NOMO-1 (cell line): Measurements from ENCODE around the gene SLC9A3.
"Not testable (repeated sequence)": the region's sequence is repeated elsewhere in the genome, so short reads cannot be mapped to it uniquely, and the experiment has no call there.

ENCODE experiments used
- DNase-seq, 2 experiments: peaks; one replicate each; lab custom pipeline; 2025; ENCODE audit not compliant: unreplicated experiment in 2 of 2; lab: John Stamatoyannopoulos, UW

SLC9A3 gene

DNA sequence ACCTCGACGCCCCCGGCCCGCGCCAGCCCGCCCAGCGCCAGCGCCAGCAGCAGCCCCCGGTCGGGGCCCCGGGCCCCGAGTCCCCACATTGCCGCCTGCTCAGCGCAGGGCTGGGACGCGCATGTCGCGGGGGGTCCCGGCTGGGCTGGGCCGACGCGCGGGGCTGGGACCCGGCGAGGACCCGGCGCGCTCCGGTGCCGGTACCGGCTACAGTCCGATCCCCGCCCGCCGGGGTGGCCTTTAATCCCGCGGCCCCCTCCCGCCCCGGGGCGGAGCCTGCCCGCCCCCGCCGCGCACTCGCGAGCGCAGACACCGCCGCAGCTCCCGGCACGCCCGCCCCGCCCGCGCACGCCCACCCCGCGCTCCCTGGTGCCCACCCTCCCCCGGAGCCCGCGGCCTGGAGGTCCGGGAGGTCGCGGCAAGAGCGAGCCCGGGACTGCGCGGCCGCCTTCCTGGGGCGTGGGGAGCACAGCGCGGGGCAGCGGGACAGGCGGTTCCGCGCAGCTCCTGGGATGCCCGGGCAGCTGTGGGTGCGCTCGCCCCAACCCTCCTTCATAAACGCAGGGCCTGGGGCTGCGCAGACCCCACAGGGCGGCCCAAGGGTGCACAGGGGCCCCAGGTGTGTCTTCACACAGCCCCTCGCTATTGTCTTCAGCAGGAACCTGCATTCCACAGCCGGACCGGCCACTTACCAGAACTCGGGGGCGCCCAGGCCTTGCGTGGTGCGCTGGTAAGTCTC, at the start of gene SLC9A3:
Gene SLC9A3 (minus strand): TSS at position 216 of the 739 bp plus-strand sequence.
- no peak for DNase-seq

DNA sequence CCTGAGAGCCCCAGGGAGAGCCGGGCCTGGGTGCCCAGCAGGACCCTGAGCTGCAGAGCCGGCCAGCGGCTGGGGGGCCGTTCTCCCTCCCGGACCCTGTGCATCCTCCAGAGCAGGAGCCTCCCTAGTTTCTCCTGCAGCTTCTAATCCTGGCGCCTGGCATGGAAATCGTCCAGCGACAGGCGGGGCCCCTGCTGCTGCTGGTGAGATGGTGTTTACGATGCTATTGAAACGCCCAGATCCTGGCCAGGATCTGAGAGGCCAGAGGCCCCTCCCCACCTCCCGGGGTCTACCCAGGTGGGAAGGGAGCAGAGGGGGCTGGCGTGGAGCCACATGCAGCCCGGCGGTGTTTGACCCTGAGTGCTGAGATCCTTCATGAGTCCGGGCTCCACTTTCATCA, 49.7 kb upstream of the SLC9A3 start:
- DNase-seq = no peak

DNA sequence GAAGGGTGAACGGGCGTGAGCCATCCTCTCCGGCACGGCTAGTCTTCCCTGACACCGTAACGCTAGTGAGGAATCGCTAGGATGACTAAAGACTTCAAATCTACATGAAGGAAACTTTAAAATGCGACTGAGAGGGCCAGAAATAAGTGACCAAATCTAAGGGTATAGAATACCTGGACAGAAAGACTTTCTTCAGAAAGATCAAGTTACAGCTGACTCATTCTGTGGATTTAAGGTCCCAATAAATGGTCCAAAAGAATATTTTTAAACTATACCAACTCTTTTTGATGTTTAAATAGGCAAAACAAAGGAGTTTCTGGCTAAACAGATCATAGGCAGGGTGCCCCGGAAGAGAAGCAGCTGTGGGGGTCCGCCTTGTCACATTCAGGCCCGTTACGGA, 49.0 kb upstream of the SLC9A3 start:
- DNase-seq = no peak

DNA sequence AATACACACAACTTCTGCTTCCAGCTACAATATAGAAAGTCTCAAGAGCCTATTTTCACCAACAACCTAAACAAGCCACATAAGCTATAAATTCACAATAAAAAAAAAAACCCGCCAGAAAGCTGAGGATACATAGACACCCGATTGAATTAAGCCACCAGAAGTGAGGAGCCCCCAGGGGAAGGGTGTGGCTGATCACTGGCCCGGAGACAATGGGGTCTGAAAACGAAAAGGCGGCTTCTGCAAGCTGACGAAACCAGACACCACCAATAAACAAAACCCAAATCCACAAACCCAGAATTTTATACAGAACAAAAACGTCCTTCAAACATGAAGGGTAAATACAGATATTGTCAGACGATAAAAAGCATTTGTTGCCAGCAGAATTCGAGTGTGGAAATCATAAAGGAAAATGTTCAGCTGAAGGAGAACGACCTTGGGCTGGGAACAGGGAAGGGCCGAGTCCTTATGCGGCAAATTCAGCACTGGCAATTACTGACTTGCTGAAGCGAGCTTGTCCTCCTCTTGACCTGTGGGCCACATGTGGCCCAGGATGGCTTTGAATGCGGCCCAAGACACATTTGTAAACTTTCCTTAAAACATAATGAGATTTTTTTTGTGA, 48.3 kb upstream of the SLC9A3 start:
- no peak for DNase-seq

DNA sequence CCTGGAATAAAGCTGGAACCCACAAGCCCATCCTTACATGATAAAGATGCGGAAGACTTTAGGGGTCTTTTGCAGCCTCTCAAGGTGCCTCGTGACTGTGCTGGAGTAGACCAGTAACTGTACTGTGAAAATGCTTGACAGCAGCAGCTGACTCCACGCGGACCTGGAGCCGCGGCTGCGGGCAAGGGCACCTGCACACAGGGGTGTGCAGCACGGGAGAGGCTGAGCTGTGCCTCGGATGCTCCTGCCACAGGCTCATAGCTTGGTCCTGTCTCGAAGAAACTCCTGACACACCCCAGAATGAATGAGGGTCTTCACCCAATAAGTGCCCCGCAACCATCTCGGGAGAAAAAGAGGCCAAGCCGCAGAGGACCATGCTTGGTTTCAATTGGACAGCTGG, 47.5 kb upstream of the SLC9A3 start:
- DNase-seq = no peak

DNA sequence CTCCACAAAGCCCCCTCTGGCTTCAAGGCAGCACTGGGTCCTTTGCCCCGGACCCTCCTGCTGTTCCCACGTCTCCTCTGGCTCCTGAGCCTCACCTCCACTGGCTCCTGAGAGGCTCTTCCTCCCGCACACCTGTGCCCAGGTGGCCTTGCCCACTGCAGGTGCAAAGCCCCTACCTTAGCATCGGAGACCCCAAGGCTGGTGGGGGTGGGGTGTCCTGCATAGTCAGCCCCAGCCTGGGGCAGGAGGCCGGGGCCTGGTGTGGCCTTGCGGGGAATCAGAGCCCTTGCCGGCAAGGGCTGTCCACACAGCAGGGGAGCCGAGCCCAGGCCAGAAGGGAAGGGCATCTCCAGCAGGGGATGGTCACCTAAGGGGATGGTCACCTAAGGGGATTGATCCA, 46.6 kb upstream of the SLC9A3 start:
- DNase-seq = no peak

DNA sequence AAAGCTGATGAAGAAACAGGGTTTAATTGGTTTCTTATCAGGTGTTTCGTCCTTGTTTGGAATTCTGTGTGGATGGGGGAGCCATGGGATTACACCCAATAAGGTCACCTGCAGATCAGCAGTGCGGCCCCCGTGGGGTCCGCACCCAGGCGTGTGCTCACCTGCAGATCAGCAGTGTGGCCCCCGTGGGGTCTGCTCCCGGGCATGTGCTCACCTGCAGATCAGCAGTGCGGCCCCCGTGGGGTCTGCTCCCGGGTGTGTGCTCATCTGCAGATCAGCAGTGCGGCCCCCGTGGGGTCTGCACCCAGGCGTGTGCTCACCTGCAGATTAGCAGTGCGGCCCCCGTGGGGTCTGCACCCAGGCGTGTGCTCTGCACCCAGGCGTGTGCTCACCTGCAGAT, 46.2 kb upstream of the SLC9A3 start:
- DNase-seq = no peak

DNA sequence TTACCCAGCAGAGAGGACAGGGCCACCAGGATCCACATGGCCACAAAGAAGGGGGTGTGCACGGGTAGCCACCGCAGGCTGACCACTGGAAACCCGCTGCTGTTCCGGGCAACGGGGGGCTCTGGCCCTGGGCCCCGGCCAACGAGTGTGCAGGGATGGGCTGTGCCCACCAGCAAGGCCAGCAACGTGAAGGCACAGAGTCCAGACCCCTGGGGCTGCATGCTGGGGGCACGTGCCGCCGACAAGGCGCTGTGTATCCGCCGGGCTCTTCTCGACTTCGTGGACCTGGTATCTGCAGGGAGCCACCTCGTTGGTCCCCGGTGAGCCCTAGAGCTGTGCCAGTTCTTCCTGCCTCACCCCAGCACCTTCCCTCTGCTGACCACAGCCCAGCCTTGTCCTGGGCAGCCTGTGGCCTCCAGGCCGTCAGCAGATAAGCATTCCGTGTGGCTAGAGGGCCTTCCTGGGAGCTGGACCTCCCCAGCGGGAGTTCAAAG, 45.7 kb upstream of the SLC9A3 start:
- no peak for DNase-seq

DNA sequence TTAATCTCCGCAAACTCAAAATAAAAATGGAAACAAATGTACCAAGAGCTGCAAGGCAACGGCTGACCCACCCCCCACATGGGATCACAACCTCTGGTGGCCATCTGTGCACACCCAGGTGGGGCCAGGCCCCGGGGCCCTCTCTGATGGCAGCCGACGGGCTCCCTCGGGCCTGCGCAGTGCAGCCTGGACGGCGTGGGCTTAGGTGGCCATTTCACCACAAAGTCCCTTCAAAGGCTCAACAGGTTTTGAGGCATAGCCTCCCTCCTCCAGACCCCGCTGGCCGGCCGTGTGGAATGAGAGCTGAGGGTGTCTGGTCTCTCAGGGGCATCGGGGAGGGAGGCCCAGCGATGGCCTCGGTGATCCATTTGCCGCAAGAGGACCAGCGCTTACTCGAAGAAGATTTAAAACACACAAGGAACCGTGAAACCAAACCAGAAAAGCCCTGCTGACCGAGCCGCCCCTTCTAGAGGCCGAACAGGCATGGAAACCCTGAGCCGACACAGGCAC, 45.2 kb upstream of the SLC9A3 start:
- no peak for DNase-seq

DNA sequence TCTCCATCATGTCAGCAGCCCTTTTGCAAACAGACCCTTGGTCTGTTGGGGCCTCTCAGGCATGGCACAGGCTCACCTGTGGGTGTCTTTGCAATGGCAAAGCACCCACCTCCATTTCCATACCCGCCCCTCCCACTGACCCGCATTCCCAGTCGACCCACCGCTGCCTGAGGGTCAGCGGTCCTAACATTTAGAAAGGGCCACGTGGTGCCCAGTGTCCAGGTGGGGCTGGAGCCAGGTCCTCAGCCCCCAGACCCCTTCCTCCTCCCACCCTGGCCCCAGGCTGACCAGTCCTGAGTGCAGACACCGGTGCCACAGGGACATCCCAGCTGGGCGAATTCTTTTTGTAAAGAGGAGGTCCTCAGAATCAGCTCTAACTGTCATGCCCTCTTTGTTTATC, 44.6 kb upstream of the SLC9A3 start:
- no peak for DNase-seq

DNA sequence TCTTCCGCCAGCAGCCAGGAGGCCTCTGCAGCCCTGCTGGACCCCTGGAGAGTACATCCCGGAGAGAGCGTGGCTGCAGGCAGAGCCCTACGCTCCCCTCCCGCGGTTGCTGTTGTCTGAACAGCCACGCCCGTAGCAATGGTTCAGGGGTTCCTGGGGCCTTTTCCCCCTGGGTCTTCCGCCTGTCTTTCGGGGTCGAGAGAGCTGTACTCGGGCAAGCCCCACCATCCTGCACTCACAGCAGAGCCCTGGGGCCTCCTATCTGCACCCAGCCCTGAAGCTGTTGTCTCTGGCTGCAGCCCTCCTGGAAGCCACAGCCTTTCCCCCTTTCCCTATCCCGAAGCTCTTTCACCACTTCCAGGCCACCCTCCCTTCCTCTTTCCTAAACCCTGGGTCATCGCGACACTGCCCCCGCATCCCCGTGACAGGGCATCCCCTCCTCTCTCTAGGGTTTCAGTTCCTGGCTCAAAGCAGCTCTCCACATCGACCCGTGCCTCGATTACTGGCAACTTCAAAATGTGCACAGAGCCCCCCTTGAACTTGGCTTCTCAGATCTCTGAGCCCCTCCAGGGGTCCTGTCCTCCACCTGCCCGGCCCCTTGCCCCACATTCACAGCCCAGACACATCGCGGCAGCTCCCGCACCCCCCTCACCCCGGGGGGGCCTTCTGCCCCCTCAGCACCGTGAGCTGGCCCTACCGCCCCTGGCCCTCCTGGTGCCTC, 44.0 kb upstream of the SLC9A3 start:
- DNase-seq = no peak

DNA sequence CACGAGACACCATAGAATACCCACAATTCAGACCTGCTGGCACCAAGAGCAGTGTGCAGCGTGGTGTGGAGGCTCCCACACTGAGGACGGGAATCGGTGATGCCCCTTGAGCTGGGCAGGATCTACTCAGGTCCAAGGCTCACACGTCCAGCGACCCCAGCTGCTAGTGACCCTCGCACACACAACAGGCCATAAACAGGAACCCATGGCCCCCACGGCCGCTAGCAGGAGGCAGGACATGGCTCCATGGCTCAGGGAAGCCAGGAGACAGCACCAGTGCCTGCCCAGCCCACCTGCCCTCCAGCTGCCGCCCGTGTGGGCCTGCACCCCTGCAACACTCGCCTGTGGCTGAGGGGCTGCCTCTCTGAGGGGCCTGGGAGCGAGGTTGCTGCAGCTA, 43.4 kb upstream of the SLC9A3 start:
- no peak for DNase-seq

DNA sequence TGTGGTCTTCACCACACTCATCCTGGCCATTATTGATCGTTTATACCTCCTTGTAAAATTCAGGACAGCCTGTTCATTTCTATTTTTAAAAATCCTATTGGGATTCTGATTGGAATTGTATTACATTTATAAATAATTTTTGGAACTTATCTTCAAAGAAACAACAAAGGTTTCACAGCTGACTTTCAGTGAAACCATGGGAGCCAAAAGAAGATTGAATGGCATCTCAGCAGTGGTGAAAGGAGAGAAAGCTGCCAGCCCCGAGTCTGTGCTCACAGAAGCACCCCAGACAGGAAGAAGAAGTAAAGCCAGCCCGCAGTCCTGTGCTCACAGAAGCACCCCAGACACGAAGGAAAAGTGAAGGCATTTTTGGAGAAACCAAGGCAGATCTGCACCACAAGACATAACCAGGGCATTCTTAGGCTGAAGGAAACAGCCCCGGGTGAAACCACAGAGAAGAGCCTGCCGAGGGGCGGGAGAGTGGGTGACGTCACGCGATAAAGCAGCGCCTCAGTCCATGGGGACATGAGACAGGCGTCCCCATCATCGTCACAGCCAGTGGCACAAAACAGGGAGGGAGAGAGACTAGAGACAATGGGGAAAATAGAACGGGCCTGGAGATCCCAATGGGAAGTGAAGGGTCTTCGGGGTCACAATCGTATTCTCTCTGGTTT, 42.5 kb upstream of the SLC9A3 start:
- no peak for DNase-seq

DNA sequence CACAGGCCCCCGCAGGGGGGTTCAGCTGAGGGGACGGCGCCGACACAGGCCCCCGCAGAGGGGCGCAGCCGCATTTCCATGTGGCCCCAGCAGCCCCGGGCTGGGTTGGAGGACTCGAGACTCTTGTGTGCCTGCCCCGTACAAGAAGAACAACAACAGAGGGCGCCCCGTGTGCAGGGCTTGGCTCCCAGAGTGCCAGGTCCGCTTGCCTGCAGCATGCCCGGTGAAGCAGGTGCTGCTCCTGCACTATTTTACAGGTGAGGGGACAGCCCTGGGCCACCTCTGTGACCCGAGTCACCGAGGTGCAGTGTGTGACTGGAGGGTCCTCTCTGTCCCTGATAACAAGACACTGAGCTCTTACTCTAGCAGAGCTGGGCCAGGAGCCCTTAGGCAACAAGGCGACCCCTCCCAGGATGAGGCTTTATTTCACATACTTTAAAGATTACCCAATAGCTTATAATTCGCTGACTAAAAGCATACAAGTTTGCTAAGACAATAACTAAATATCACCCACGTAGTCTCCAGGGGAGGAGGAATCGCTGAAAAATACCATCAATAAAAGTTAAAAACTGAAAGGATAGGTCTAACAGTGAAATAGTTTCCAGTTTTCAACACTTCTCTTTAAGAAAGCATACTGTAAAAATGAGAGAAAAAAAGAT, 41.7 kb upstream of the SLC9A3 start:
- no peak for DNase-seq

DNA sequence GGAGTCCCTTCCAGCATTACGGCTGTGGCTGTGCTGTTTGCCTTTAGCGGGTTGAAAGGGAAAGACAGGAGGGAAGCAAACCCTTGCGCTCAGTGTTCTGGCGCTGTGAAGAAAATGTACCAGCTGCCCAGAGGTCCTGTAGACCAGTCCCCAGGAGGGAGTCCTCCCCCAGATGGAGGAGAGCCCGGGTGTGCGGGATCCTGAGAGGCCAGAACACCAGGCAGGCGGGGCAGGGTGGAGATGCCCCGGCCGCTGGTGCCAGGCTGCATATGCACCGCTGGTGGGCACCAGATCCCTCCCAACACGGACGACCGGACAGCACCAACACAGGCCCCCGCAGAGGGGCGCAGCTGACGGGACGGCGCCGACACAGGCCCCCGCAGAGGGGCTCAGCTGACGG, 37.2 kb upstream of the SLC9A3 start:
- no peak for DNase-seq

DNA sequence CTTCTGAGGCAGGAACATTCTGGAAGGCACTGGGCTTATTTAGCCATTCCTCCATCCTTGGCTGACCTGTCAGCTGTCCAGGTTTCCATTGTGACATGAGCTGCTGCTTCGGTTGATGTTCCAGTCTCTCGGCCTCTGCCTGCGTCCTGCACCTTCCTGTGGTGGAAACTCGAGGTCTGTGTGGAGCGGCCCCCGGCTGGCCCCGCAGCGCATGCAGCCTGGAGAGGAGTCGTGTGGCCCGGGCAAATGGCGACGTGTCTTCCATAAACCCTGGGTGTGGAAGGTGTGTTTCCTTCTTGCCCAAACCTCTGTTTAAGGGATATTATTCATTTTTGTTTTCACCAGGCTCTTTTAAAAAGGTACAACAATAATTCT, 36.5 kb upstream of the SLC9A3 start:
- no peak for DNase-seq

DNA sequence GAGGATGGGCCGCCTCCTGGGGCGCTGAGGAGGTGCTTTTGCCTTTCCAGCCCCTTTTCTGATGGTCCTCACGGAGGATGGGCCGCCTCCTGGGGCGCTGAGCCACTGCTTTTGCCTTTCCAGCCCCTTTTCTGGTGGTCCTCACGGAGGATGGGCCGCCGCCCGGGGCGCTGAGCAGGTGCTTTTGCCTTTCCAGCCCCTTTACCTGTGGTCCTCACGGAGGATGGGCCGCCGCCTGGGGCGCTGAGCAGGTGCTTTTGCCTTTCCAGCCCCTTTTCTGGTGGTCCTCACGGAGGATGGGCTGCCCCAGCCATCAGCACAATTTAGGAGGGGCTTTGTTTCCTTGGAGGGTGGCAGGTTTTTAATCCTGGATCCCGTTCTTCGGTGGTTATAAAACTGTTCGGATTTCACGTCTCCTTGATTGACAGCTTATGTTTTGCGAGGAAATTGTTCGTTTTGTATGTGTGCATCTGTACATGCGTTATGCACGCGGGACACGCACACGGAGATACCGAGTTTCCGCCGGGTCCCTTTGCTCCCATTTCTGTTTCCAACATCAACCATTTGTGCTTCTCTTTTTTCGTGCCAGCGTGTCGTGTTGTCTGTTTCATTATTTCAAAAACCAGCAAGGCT, 34.7 kb upstream of the SLC9A3 start:
- no peak for DNase-seq

DNA sequence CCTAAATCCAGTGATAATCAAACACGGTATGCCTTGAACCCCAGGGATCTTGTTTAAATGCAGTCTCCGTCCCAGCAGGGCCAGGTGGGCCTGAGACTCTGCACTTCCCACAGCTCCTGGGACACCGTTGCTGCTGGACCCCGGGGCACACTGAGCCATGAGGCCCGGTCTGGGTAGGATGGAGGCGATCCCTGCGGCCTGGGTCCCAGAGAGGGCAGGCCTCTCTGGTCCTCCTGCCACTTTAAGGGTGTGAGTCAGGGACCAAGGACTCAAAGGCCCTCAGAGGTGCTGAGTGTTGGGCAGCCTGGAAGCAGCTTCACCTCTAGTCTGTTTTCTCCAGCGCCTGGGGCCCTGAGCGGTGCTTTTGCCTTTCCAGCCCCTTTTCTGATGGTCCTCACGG, 34.1 kb upstream of the SLC9A3 start:
- no peak for DNase-seq

DNA sequence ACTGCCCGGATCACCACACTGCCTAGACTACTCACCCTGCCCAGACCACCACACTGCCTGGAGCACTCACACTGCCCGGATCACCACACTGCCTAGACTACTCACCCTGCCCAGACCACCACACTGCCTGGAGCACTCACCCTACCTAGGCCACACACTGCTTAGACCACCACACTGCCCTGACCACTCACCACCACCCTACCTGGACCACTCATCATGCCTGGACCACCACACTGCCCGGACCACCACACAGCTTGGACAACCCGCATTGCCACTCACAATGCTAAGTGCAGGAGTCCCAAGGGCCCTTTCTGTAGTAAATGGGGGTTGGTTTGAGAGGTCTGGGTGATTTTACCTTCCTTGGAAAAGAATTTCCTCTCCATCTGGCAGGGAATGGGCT, 33.7 kb upstream of the SLC9A3 start:
- not testable (repeated sequence) for DNase-seq

DNA sequence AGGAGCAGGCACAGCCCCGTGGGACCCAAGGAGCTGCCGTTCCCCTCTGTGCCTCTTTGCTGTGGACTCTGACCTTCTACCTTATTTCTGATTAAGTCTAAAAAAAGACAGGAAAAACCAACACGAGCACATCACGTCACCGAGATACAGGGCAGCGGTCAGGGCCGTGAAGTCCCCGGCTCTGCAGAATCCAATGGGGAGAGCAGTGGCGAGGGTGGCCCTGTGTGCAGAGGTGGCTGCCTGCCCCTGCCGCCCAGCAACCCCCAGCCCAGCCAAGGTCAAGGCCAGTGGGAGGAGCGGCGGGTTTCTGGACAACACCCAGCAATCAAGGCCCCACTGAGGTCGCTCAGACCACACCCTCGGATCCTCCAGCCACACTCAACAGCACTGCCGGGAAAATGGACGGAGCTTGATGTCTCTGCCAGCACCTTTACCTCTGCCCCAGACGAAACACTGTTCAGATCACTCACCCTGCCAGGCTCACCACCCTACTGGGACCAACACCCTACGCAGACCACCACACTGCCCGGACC, 32.7 kb upstream of the SLC9A3 start:
- DNase-seq = no peak
